K562 (cell line): ENCODE results near the gene LY6G6C. TPM values are rescaled to one million over a fixed set of nuclear protein-coding genes. Genes with fewer than 3 reads are reported as not detected.

Experiments used
- ATAC-seq: fragments of 200-7000 bp; cut with Tn5 transposase; 3 replicates; pipeline ENCODE4 v1.9.1; 2020; ENCODE audit warnings: moderate library complexity
- BruUV-seq: library from RNA; stranded (reverse); fragments of 400-500 nt; replicated peaks from 2 replicates; lab custom pipeline; 2021; lab: Mats Ljungman, UMichigan
- CTCF ChIA-PET: fragments of 300-600 bp; formaldehyde crosslinking; extraction: SDS; loops from one replicate; lab custom pipeline; 2021; ENCODE audit warnings: low intra/inter-chr PET ratio; lab: Yijun Ruan, JAX
- POLR2A ChIA-PET: fragments of 300-600, 350-650 bp; sonication (Branson Sonifier 250); formaldehyde crosslinking; extraction: SDS; loops from one replicate; lab custom pipeline; 2021; ENCODE audit warnings: antibody characterized with exemption, inconsistent platforms; lab: Yijun Ruan, JAX
- DNase-seq, 4 experiments: peaks; one replicate each; pipeline versions ENCODE4 v3.0.0 to v3.0.0-alpha.2; 2011 to 2018; ENCODE audit warnings: low spot score in 3 of 4, mixed read lengths in 3 of 4; ENCODE audit errors: extremely low read depth in 1 of 4
- FAIRE-seq: peaks from 2 replicates; lab custom pipeline; 2011; peaks lifted over from hg19 to GRCh38; lab: Jason Lieb, UNC
- H2AFZ ChIP-seq: 2 replicates; pipeline ENCODE4 v1.6.0; 2011; ENCODE audit warnings: low read depth, low read length, control low read depth, inconsistent platforms
- H3K27ac ChIP-seq: fragments of 200-600 bp; 3 replicates; pipeline ENCODE4 v1.8.0; 2011; ENCODE audit warnings: low read depth, mild to moderate bottlenecking, control low read depth, inconsistent platforms, low read length, moderate library complexity, mixed read lengths; ENCODE audit errors: extremely low read depth
- H3K27me3 ChIP-seq, 2 experiments: fragments of 300-600 bp in 1 of 2; 2 replicates in 1 of 2; 3 replicates in 1 of 2; pipeline versions ENCODE4 v1.6.0 to v1.8.0; 2011; ENCODE audit warnings: inconsistent platforms in 2 of 2, low read length in 2 of 2, mild to moderate bottlenecking in 1 of 2, mixed read lengths in 1 of 2, moderate library complexity in 1 of 2; ENCODE audit not compliant: control insufficient read depth in 2 of 2, insufficient read depth in 2 of 2
- H3K36me3 ChIP-seq: fragments of 300-600 bp; 3 replicates; pipeline ENCODE4 v1.8.0; 2011; ENCODE audit warnings: mild to moderate bottlenecking, low read length, inconsistent platforms; ENCODE audit not compliant: control insufficient read depth, insufficient read depth
- H3K4me1 ChIP-seq, 2 experiments: fragments of 200-600 bp in 1 of 2; replicated peaks in 1 of 2; 2 replicates in 1 of 2; 3 replicates in 1 of 2; pipeline versions ENCODE4 v1.5.1 to v1.8.0; 2011; ENCODE audit warnings: inconsistent platforms in 2 of 2, low read length in 2 of 2, mild to moderate bottlenecking in 1 of 2, mixed read lengths in 1 of 2, moderate library complexity in 1 of 2; ENCODE audit not compliant: control insufficient read depth in 2 of 2, insufficient read depth in 2 of 2
- H3K4me2 ChIP-seq: 2 replicates; pipeline ENCODE4 v1.6.1; 2011; ENCODE audit warnings: low read length, control low read depth, inconsistent platforms, mixed read lengths; ENCODE audit not compliant: insufficient read depth
- H3K4me3 ChIP-seq: fragments of 200-600 bp; sonication (generic), shearing (Covaris generic); 2 replicates; pipeline ENCODE4 v1.5.1; 2016; ENCODE audit warnings: control low read depth, inconsistent platforms
- H3K79me2 ChIP-seq: fragments of 200-600 bp; 3 replicates; pipeline ENCODE4 v1.8.0; 2011; ENCODE audit warnings: low read length, inconsistent platforms; ENCODE audit not compliant: control insufficient read depth, insufficient read depth
- H3K9ac ChIP-seq, 2 experiments: 2 replicates each; pipeline versions ENCODE4 v1.6.0 to v1.6.1; 2011; ENCODE audit warnings: low read depth in 2 of 2, low read length in 2 of 2, control low read depth in 1 of 2, inconsistent platforms in 1 of 2, mild to moderate bottlenecking in 1 of 2, mixed read lengths in 1 of 2; ENCODE audit not compliant: insufficient read depth in 1 of 2
- H3K9me1 ChIP-seq: one replicate; pipeline ENCODE4 v1.6.0; 2011; ENCODE audit warnings: inconsistent platforms, mild to moderate bottlenecking, low read length, moderate library complexity; ENCODE audit not compliant: control insufficient read depth, insufficient read depth
- H3K9me3 ChIP-seq: replicated peaks from 2 replicates; pipeline ENCODE4 v1.5.1; 2011; ENCODE audit warnings: low read depth, low read length, inconsistent platforms; ENCODE audit not compliant: control insufficient read depth, insufficient read depth
- H4K20me1 ChIP-seq: replicated peaks from 2 replicates; pipeline ENCODE4 v1.6.1; 2011; ENCODE audit warnings: low read length, inconsistent platforms, mixed read lengths; ENCODE audit not compliant: control insufficient read depth, insufficient read depth
- DDX20 ChIP-seq: fragments of 450-650 bp; IDR thresholded peaks from 2 replicates; pipeline ENCODE4 v1.6.1; 2016; ENCODE audit warnings: missing genetic modification characterization, low read depth, mild to moderate bottlenecking, missing compliant biosample characterization, moderate library complexity
- FOXP1 ChIP-seq: sonication (generic); formaldehyde crosslinking; IDR thresholded peaks from 2 replicates; pipeline ENCODE4 v1.8.0; 2022; ENCODE audit warnings: mild to moderate bottlenecking, missing genetic modification reagents
- NR2C2 ChIP-seq, 2 experiments: fragments of 200-800 bp in 1 of 2; sonication (Bioruptor generic) in 1 of 2; sonication (generic) in 1 of 2; formaldehyde crosslinking in 1 of 2; IDR thresholded peaks; 2 replicates each; pipeline versions ENCODE4 v1.6.1 to v1.8.0; 2016 to 2022; ENCODE audit warnings: mild to moderate bottlenecking in 1 of 2, missing compliant biosample characterization in 1 of 2, missing genetic modification characterization in 1 of 2, missing genetic modification reagents in 1 of 2
- POLR2B ChIP-seq: fragments of 450-650 bp; IDR thresholded peaks from 2 replicates; pipeline ENCODE4 v1.6.1; 2018; ENCODE audit warnings: low read depth; ENCODE audit not compliant: partially characterized antibody
- RBFOX2 ChIP-seq: fragments of 200-400 bp; formaldehyde crosslinking; IDR thresholded peaks from 2 replicates; pipeline ENCODE4 v1.6.1; 2017; ENCODE audit warnings: low read depth, mild to moderate bottlenecking, low read length, moderate library complexity
- RCOR1 ChIP-seq, 2 experiments: IDR thresholded peaks; 2 replicates each; pipeline ENCODE4 v1.6.1; 2012; ENCODE audit warnings: low read depth in 2 of 2, low read length in 2 of 2, borderline replicate concordance in 1 of 2, improper control_type of control experiment in 1 of 2
- TEAD1 ChIP-seq, 2 experiments: fragments of 450-650 bp in 1 of 2; sonication (generic) in 1 of 2; formaldehyde crosslinking; IDR thresholded peaks; 2 replicates each; pipeline versions ENCODE4 v1.4.0 to v1.8.0; 2020 to 2022; ENCODE audit warnings: mild to moderate bottlenecking in 2 of 2, missing genetic modification reagents in 1 of 2
- ZBTB26 ChIP-seq: fragments of 450-650 bp; formaldehyde crosslinking; IDR thresholded peaks from 2 replicates; pipeline ENCODE4 v1.4.0; 2022; ENCODE audit warnings: missing genetic modification characterization
- ZNF717 ChIP-seq: fragments of 250-450 bp; sonication (Bioruptor Pico); IDR thresholded peaks from 2 replicates; pipeline ENCODE4 v1.5.0; 2021
- WGBS: fragments of 100-300 bp; shearing (Covaris generic); methylation state at CpG from one replicate; pipeline ENCODE4 v1.1.6; 2016; ENCODE audit warnings: low coverage, mixed read lengths; ENCODE audit not compliant: insufficient coverage; ENCODE audit errors: missing lambda C conversion rate; 5-methylcytosine and 5-hydroxymethylcytosine counted together
- in situ Hi-C: fragments of 300-500 bp; cut with MboI; formaldehyde crosslinking; loops from 4 replicates; pipeline ENCODE4 v1.15.0; 2018; ENCODE audit warnings: inconsistent platforms, mixed read lengths
- intact Hi-C: fragments of 100-400 bp; cut with micrococcal nuclease; formaldehyde crosslinking; loops from 2 replicates; pipeline ENCODE4 v1.14.2; 2022
- polyA plus RNA-seq, 8 experiments: library from polyadenylated mRNA; depleted of rRNA in 4 of 8; stranded (reverse) in 5 of 8; unstranded in 3 of 8; fragments of >200 nt; fragmentation: Nextera tagmentation in 2 of 8; fragmentation: Illumina TruSeq in 1 of 8; extraction: Ambion mirVana in 2 of 8; extraction: Trizol in 1 of 8; gene quantifications; 2 replicates each; pipeline versions ENCODE4 v1.2.1 to v1.2.3, GENCODE V29; 2011 to 2014; ENCODE audit warnings: inconsistent platforms in 1 of 8, missing spikeins in 1 of 8
- total RNA-seq, 7 experiments: library from RNA; depleted of rRNA in 6 of 7; stranded (reverse); fragments of >200 nt in 6 of 7; fragmentation: Illumina TruSeq in 2 of 7; extraction: Trizol in 2 of 7; gene quantifications; 2 replicates each; pipeline versions ENCODE4 v1.2.1 to v1.2.3, GENCODE V29; 2011 to 2021; ENCODE audit warnings: low replicate concordance in 1 of 7

The LY6G6C gene
- total and polyA plus RNA-seq, 9 of the 15 experiments (the other 6 are each of a cell fraction or from before 2014, with no cell fraction given), result 0.06 to 0.20 TPM; not detected in 7

GRCh38 chr6:31742894-31743293, 21.3 kb upstream of the LY6G6C start:
- Histone ChIP-seq H4K20me1 (no peaks in the 10 kb centered on the region), H3K4me1 (peaks cover 42 to 45% of the 10 kb centered on the region in 2 experiments), H3K9ac (peak overlapping the region; percentile 10 to 26; a peak in 3 of 4 replicates), H3K27me3 (no peaks in the 10 kb centered on the region), H3K27ac (peak overlapping the region; percentile 14; the same call in 1 of the 3 replicates), H3K79me2 (peaks cover 41% of the 10 kb centered on the region), H3K36me3 (peaks cover 61% of the 10 kb centered on the region), H2AFZ (no peak overlapping the region), H3K4me3 (no peak overlapping the region), H3K4me2 (no peak overlapping the region), H3K9me3 (no peaks in the 10 kb centered on the region), H3K9me1 (no peaks in the 10 kb centered on the region)
- FAIRE-seq, result no peak
- ChIA-PET CTCF (no interaction called here), POLR2A (interaction anchor here (0.9 to 8.4 kb wide), 4 partner anchors 15 to 85 kb away, joined by 3 to 85 read pairs (median 4); partner anchors contain the start of gene HSPA1B)
- 45% methylated on average over 3 of the region's 3 CpGs for WGBS
- no peak for DNase-seq
- intact Hi-C loops, result no loop called here
- in situ Hi-C loops, result no loop called here
- ATAC-seq, result no peak
- TF ChIP-seq RBFOX2 (0 out of 2 replicates have a peak, but pooled peaks have one; percentile 17), FOXP1 (CRISPR knock-in tag) (0 out of 2 replicates have a peak, but pooled peaks have one; percentile 16), TEAD1 (CRISPR knock-in tag; IDR thresholded peaks at IDR 0.05) (no peak), ZNF717 (CRISPR knock-in tag) (no peak), ZBTB26 (CRISPR knock-in tag) (0 out of 2 replicates have a peak, but pooled peaks have one; percentile 54), RCOR1 (IDR thresholded peaks at IDR 0.05; ENCODE audit: borderline replicate concordance in 1 of 2, low read depth in 2 of 2, low read length in 2 of 2) (0 out of 4 replicates have a peak, but pooled peaks of 1 of the 2 experiments have one; percentile 26), DDX20 (tag) (no peak), POLR2B (peak; percentile 15), NR2C2 (CRISPR knock-in tag; IDR thresholded peaks at IDR 0.05) (no peak), NR2C2 (tag; IDR thresholded peaks at IDR 0.05) (no peak)
- TF ChIP-seq, all 486 proteins: peak for 5
- BruUV-seq, result no TSS peak
